BE2C (cell line): ENCODE data around the gene COL5A1.

ENCODE experiments used
- DNase-seq: peaks from one replicate; pipeline ENCODE4 v3.0.0-alpha.2; 2020
- H3K27me3 ChIP-seq: fragments of 250-450 bp; sonication (Bioruptor Pico); 2 replicates; pipeline ENCODE4 v1.5.1; 2020; ENCODE audit warnings: mild to moderate bottlenecking
- H3K36me3 ChIP-seq: fragments of 250-450 bp; sonication (Bioruptor Pico); 2 replicates; pipeline ENCODE4 v1.5.1; 2020; ENCODE audit warnings: mild to moderate bottlenecking
- H3K4me1 ChIP-seq: fragments of 250-450 bp; sonication (Bioruptor Pico); 2 replicates; pipeline ENCODE4 v1.5.1; 2020
- H3K4me3 ChIP-seq: 2 replicates; pipeline ENCODE4 v1.5.1; 2011; ENCODE audit warnings: low read depth, low read length
- H3K9me3 ChIP-seq: fragments of 250-450 bp; sonication (Bioruptor Pico); 2 replicates; pipeline ENCODE4 v1.5.1; 2020
- CTCF ChIP-seq: IDR thresholded peaks from 2 replicates; pipeline ENCODE4 v1.5.1; 2012; ENCODE audit warnings: mild to moderate bottlenecking, low read depth, low read length

COL5A1 gene

GRCh38 chr9:134750450-134751155 lies 109.0 kb downstream of the COL5A1 start:
- Histone ChIP-seq H3K4me3 (no peak overlapping the region), H3K9me3 (no peaks in the 10 kb centered on the region), H3K36me3 (no peaks in the 10 kb centered on the region), H3K4me1 (no peaks in the 10 kb centered on the region), H3K27me3 (no peaks in the 10 kb centered on the region)
- TF ChIP-seq CTCF, result no peak
- no peak for DNase-seq

- H3K36me3 ChIP-seq, result no peaks in the 10 kb centered on the region
- no peak for DNase-seq
- no peaks in the 10 kb centered on the region for H3K27me3 ChIP-seq
- no peaks in the 10 kb centered on the region for H3K9me3 ChIP-seq
- no peaks in the 10 kb centered on the region for H3K4me1 ChIP-seq
- no peak for TF ChIP-seq CTCF
- no peak overlapping the region for H3K4me3 ChIP-seq
Measured at GRCh38 chr9:134751622-134752021, 110.0 kb downstream of the COL5A1 start.

- Histone ChIP-seq H3K9me3 (no peaks in the 10 kb centered on the region), H3K4me3 (no peak overlapping the region), H3K4me1 (no peaks in the 10 kb centered on the region), H3K27me3 (no peaks in the 10 kb centered on the region), H3K36me3 (no peaks in the 10 kb centered on the region)
- no peak for TF ChIP-seq CTCF
- DNase-seq, result no peak
Measured at GRCh38 chr9:134752471-134753168, 111.0 kb downstream of the COL5A1 start.

GRCh38 chr9:134753191-134753590 lies 111.6 kb downstream of the COL5A1 start:
- no peak for DNase-seq
- Histone ChIP-seq H3K4me1 (no peaks in the 10 kb centered on the region), H3K4me3 (no peak overlapping the region), H3K9me3 (no peaks in the 10 kb centered on the region), H3K36me3 (no peaks in the 10 kb centered on the region), H3K27me3 (no peaks in the 10 kb centered on the region)
- no peak for TF ChIP-seq CTCF

GRCh38 chr9:134755221-134755907 lies 113.8 kb downstream of the COL5A1 start:
- no peak for TF ChIP-seq CTCF
- no peaks in the 10 kb centered on the region for H3K36me3 ChIP-seq
- H3K4me1 ChIP-seq, result no peaks in the 10 kb centered on the region
- DNase-seq, result no peak
- no peaks in the 10 kb centered on the region for H3K9me3 ChIP-seq
- no peak overlapping the region for H3K4me3 ChIP-seq
- no peaks in the 10 kb centered on the region for H3K27me3 ChIP-seq

- H3K4me1 ChIP-seq, result no peaks in the 10 kb centered on the region
- no peak for DNase-seq
- H3K9me3 ChIP-seq, result no peaks in the 10 kb centered on the region
- H3K27me3 ChIP-seq, result no peaks in the 10 kb centered on the region
- no peak overlapping the region for H3K4me3 ChIP-seq
- no peaks in the 10 kb centered on the region for H3K36me3 ChIP-seq
- no peak for TF ChIP-seq CTCF
Measured at GRCh38 chr9:134756098-134756497, 114.5 kb downstream of the COL5A1 start.
